Right lung (tissue), 5 donors: Measurements from ENCODE around the gene DHH. TPM values are rescaled to one million over a fixed set of nuclear protein-coding genes. Genes with fewer than 3 reads are reported as not detected.

Experiments
- polyA plus RNA-seq, 5 donors: library from polyadenylated mRNA; unstranded; fragments of 120-200 nt; gene quantifications; one replicate each; pipeline versions ENCODE4 v1.2.1 to v1.2.3, GENCODE V29; 2013; ENCODE audit warnings: inconsistent platforms in 1 of 5, low replicate concordance in 1 of 5; ENCODE audit not compliant: insufficient read length in 5 of 5, insufficient read depth in 1 of 5

The DHH gene
- polyA plus RNA-seq, 5 donors: 0.51 to 1.2 (median 0.60) TPM

Other genes with a start within 250 kb of the DHH start
- 100 to 1,000 TPM in 4 of 5 donors, 10 to 100 TPM in 1; 99.6 to 120 (median 103) TPM for gene DDX23, start 242.6 kb downstream of the DHH start, polyA plus RNA-seq
- gene RND1, start 228.9 kb downstream of the DHH start, polyA plus RNA-seq: 1 to 10 TPM; 1.6 to 2.5 (median 1.9) TPM
- 10 to 100 TPM; 16.0 to 26.9 (median 21.8) TPM for gene FKBP11, start 169.3 kb downstream of the DHH start, polyA plus RNA-seq
- 100 to 1,000 TPM in 3 of 5 donors, 10 to 100 TPM in 2; 91.5 to 109 (median 103) TPM for gene ARF3, start 137.3 kb downstream of the DHH start, polyA plus RNA-seq
- gene WNT10B, start 123.1 kb downstream of the DHH start, polyA plus RNA-seq: under 1 TPM in 2 of 5 donors, not detected in 3; 0.15 to 0.25 TPM
- gene WNT1, start 116.5 kb downstream of the DHH start, polyA plus RNA-seq: not detected
- gene DDN, start 95.4 kb downstream of the DHH start, polyA plus RNA-seq: under 1 TPM; 0.05 to 0.56 (median 0.10) TPM
- 10 to 100 TPM; 64.9 to 82.7 (median 75.6) TPM for gene PRKAG1, start 76.0 kb downstream of the DHH start, polyA plus RNA-seq
- 10 to 100 TPM; 47.8 to 69.3 (median 51.7) TPM for gene KMT2D, start 34.0 kb downstream of the DHH start, polyA plus RNA-seq
- 1 to 10 TPM; 2.1 to 3.5 (median 2.5) TPM for gene RHEBL1, start 24.8 kb downstream of the DHH start, polyA plus RNA-seq
- 100 to 1,000 TPM in 1 of 5 donors, 10 to 100 TPM in 4; 68.2 to 111 (median 78.8) TPM for gene LMBR1L, start 16.0 kb upstream of the DHH start, polyA plus RNA-seq
- 1,000 to 10,000 TPM in 4 of 5 donors, 100 to 1,000 TPM in 1; 942 to 1,422 (median 1,100) TPM for gene TUBA1B, start 36.6 kb upstream of the DHH start, polyA plus RNA-seq
- 100 to 1,000 TPM; 446 to 619 (median 564) TPM for gene TUBA1A, start 94.3 kb upstream of the DHH start, polyA plus RNA-seq
- gene TUBA1C, start 170.3 kb upstream of the DHH start, polyA plus RNA-seq: 100 to 1,000 TPM; 121 to 180 (median 171) TPM
- 1 to 10 TPM in 4 of 5 donors, under 1 TPM in 1; 0.80 to 3.0 (median 1.3) TPM for gene PRPH, start 200.3 kb upstream of the DHH start, polyA plus RNA-seq
- gene TROAP, start 228.5 kb upstream of the DHH start, polyA plus RNA-seq: 10 to 100 TPM; 21.1 to 49.1 (median 31.3) TPM
- under 1 TPM in 1 of 5 donors, not detected in 4; 0.06 TPM for gene C1QL4, start 242.4 kb upstream of the DHH start, polyA plus RNA-seq